Transverse colon (tissue), 4 donors: Measurements from ENCODE around the gene CGB1. TPM values are rescaled to one million over a fixed set of nuclear protein-coding genes. Genes with fewer than 3 reads are reported as not detected.
"Not testable (repeated sequence)": the region's sequence is repeated elsewhere in the genome, so short reads cannot be mapped to it uniquely, and the experiment has no call there.

Experiments
- DNase-seq: peaks from one replicate; pipeline ENCODE4 v3.0.0-alpha.2; 2019
- H3K27ac ChIP-seq, 4 donors: fragments of 200-600 bp; sonication (generic); 2 replicates each; pipeline ENCODE4 v1.5.1; 2016 to 2018; ENCODE audit warnings: inconsistent platforms in 4 of 4
- H3K27me3 ChIP-seq: fragments of 200-600 bp; sonication (generic); 2 replicates; pipeline ENCODE4 v1.5.1; 2017; ENCODE audit warnings: inconsistent platforms
- H3K36me3 ChIP-seq, 4 donors: fragments of 200-600 bp; sonication (generic); 2 replicates each; pipeline ENCODE4 v1.5.1; 2017 to 2019; ENCODE audit warnings: inconsistent platforms in 4 of 4
- H3K4me1 ChIP-seq, 4 donors: fragments of 200-600 bp; sonication (generic); 2 replicates each; pipeline ENCODE4 v1.5.1; 2017 to 2020; ENCODE audit warnings: inconsistent platforms in 4 of 4
- H3K4me3 ChIP-seq, 4 donors: fragments of 200-600 bp; sonication (generic); 1 replicate in 1 of 4; 2 replicates in 3 of 4; pipeline versions ENCODE4 v1.5.1 to v1.6.1; 2017 to 2019; ENCODE audit warnings: inconsistent platforms in 4 of 4
- H3K9me3 ChIP-seq, 2 donors: fragments of 200-600 bp; sonication (generic); 2 replicates each; pipeline ENCODE4 v1.5.1; 2017 to 2019; ENCODE audit warnings: inconsistent platforms in 2 of 2
- CTCF ChIP-seq, 5 experiments: fragments of 200-600 bp in 3 of 5; fragments of 450-650 bp in 2 of 5; sonication (generic) in 3 of 5; IDR thresholded peaks; 1 replicate in 2 of 5; 2 replicates in 3 of 5; pipeline ENCODE4 v1.5.1; 2016 to 2017; ENCODE audit warnings: antibody characterized with exemption in 5 of 5, inconsistent platforms in 3 of 5, mild to moderate bottlenecking in 2 of 5, moderate library complexity in 1 of 5
- EP300 ChIP-seq: sonication (generic); formaldehyde crosslinking; IDR thresholded peaks from one replicate; pipeline ENCODE4 v1.6.1; 2017; ENCODE audit warnings: antibody characterized with exemption, low read depth
- POLR2A ChIP-seq: fragments of 450-650 bp; IDR thresholded peaks from one replicate; pipeline ENCODE4 v1.6.1; 2016; ENCODE audit warnings: antibody characterized with exemption, mild to moderate bottlenecking, moderate library complexity
- POLR2AphosphoS5 ChIP-seq, 3 donors: sonication (generic); formaldehyde crosslinking; IDR thresholded peaks; one replicate each; pipeline ENCODE4 v1.6.1; 2016; ENCODE audit warnings: antibody characterized with exemption in 3 of 3
- WGBS, 2 donors: methylation state at CpG; one replicate each; pipeline ENCODE4 v1.1.5; 2018; ENCODE audit warnings: low coverage in 1 of 2; 5-methylcytosine and 5-hydroxymethylcytosine counted together
- in situ Hi-C, 4 donors: fragments of 200-750 bp; cut with MboI; loops; one replicate each; pipeline versions ENCODE4 v1.15.0 to v1.15.1; 2017; ENCODE audit warnings: low sequenced_read_pairs in 3 of 4, low pct_ligation_motif_present in 1 of 4, low pct_unique_long_range_greater_than_20kb in 1 of 4
- intact Hi-C: fragments of 100-400 bp; cut with DNase I; formaldehyde crosslinking; loops from one replicate; pipeline ENCODE4 v1.15.1; 2023; ENCODE audit warnings: low total_unique reads
- total RNA-seq, 4 donors: library from RNA; depleted of rRNA; stranded (reverse); fragments of >200 nt; gene quantifications; one replicate each; pipeline ENCODE4 v1.1.0, GENCODE V29; 2016

CGB1 gene
- total RNA-seq, 4 donors from 2014 or later: not detected

GRCh38 chr19:49028686-49029085, 8.0 kb downstream of the CGB1 start:
- H3K36me3 ChIP-seq, intact Hi-C loops, H3K4me3 ChIP-seq, in situ Hi-C loops, DNase-seq, H3K4me1 ChIP-seq, H3K27me3 ChIP-seq, H3K9me3 ChIP-seq, H3K27ac ChIP-seq: not testable (repeated sequence)
- WGBS, 2 donors: 68% methylated on average over 9 of the region's 9 CpGs; no CpG with 5 or more reads in 1 of the 2 donors

- WGBS, 2 donors: 60 to 85% methylated on average over 1 to 16 of the region's 23 CpGs
- H3K9me3 ChIP-seq, intact Hi-C loops, H3K4me3 ChIP-seq, H3K36me3 ChIP-seq, DNase-seq, H3K4me1 ChIP-seq, in situ Hi-C loops, H3K27ac ChIP-seq: not testable (repeated sequence)
- peaks cover 12% of the 10 kb centered on the region for H3K27me3 ChIP-seq
Measured at GRCh38 chr19:49025599-49025998, 11.1 kb downstream of the CGB1 start.

- intact Hi-C loops, H3K27ac ChIP-seq, H3K4me1 ChIP-seq, H3K9me3 ChIP-seq, H3K4me3 ChIP-seq, in situ Hi-C loops, H3K36me3 ChIP-seq, DNase-seq: not testable (repeated sequence)
- peaks cover 17% of the 10 kb centered on the region for H3K27me3 ChIP-seq
- WGBS, 2 donors: 82 to 100% methylated on average over 2 to 4 of the region's 6 CpGs
Measured at GRCh38 chr19:49025088-49025487, 11.6 kb downstream of the CGB1 start.

GRCh38 chr19:49024233-49024632, 12.5 kb downstream of the CGB1 start, which contains the start of gene CGB3:
Gene CGB3 (minus strand): TSS chr19:49024333. CDS start chr19:49023971, 362 bp downstream.
- DNase-seq, H3K36me3 ChIP-seq, in situ Hi-C loops, H3K4me3 ChIP-seq, H3K4me1 ChIP-seq, intact Hi-C loops, H3K9me3 ChIP-seq, H3K27ac ChIP-seq: not testable (repeated sequence)
- WGBS, 2 donors: 60% methylated on average over 9 of the region's 15 CpGs; no CpG with 5 or more reads in 1 of the 2 donors
- peaks cover 25% of the 10 kb centered on the region for H3K27me3 ChIP-seq

- no peak for DNase-seq
Measured at GRCh38 chr19:49022116-49022515, 14.6 kb downstream of the CGB1 start.

More at GRCh38 chr19:49022116-49022515, 14.6 kb downstream of the CGB1 start:
- no peak overlapping the region for H3K27ac ChIP-seq
- H3K27me3 ChIP-seq: peaks cover 40% of the 10 kb centered on the region
- in situ Hi-C loops: no loop called here
- H3K4me1 ChIP-seq: peaks cover 9 to 25% (median 23%) of the 10 kb centered on the region in 4 donors
- no peak for TF ChIP-seq POLR2A
- no peak for TF ChIP-seq POLR2AphosphoS5 (IDR thresholded peaks at IDR 0.05)
- no peak for TF ChIP-seq EP300
- TF ChIP-seq CTCF (IDR thresholded peaks at IDR 0.05): no peak
- WGBS, 2 donors: 88 to 94% methylated on average over 8 to 9 of the region's 9 CpGs
- H3K36me3 ChIP-seq: no peaks in the 10 kb centered on the region
- intact Hi-C loops: no loop called here
- H3K4me3 ChIP-seq: no peak overlapping the region
- no peaks in the 10 kb centered on the region for H3K9me3 ChIP-seq
